Lower leg skin (tissue), 3 donors: Measurements from ENCODE around the gene HMGN2.

ENCODE experiments used
- CTCF ChIP-seq, 3 donors: fragments of 450-650 bp; IDR thresholded peaks; one replicate each; pipeline ENCODE4 v1.5.1; 2016; ENCODE audit warnings: antibody characterized with exemption in 3 of 3, mild to moderate bottlenecking in 3 of 3, moderate library complexity in 2 of 3
- POLR2A ChIP-seq, 2 donors: fragments of 450-650 bp; IDR thresholded peaks; one replicate each; pipeline ENCODE4 v1.6.1; 2016 to 2017; ENCODE audit warnings: antibody characterized with exemption in 2 of 2, mild to moderate bottlenecking in 1 of 2, moderate library complexity in 1 of 2

GRCh38 chr1:26478159-26478558, 5.9 kb downstream of the HMGN2 start:
- TF ChIP-seq CTCF (IDR thresholded peaks at IDR 0.05) (no peak), POLR2A (IDR thresholded peaks at IDR 0.05) (no peak)
